OCI-LY1 (cell line): ENCODE measurements around the gene B9D2.

Experiments used
- CTCF ChIP-seq: fragments of 200-600 bp; sonication (generic), shearing (Covaris generic); IDR thresholded peaks from 2 replicates; pipeline ENCODE4 v1.5.1; 2017; ENCODE audit warnings: mild to moderate bottlenecking, antibody characterized with exemption, low read length, moderate library complexity, mixed read lengths
- EZH2 ChIP-seq: fragments of 200-600 bp; sonication (generic), shearing (Covaris generic); IDR thresholded peaks from 2 replicates; pipeline ENCODE4 v1.8.0; 2017; ENCODE audit warnings: borderline replicate concordance, mixed run types, mild to moderate bottlenecking, antibody characterized with exemption, low read length, moderate library complexity, mixed read lengths

- no peak for TF ChIP-seq CTCF
- TF ChIP-seq EZH2, result no peak
Measured at GRCh38 chr19:41310033-41310831, 53.7 kb downstream of the B9D2 start, which contains the start of gene CCDC97.
